HepG2 (cell line): ENCODE measurements around the gene NFYC. TPM values are rescaled to one million over a fixed set of nuclear protein-coding genes. Genes with fewer than 3 reads are reported as not detected.

Experiments
- ARID4A ChIP-seq: sonication (generic); formaldehyde crosslinking; IDR thresholded peaks from 2 replicates; pipeline ENCODE4 v1.5.0; 2020; ENCODE audit warnings: mild to moderate bottlenecking, missing genetic modification reagents, borderline replicate concordance
- ATF6 ChIP-seq: sonication (generic); formaldehyde crosslinking; conservative IDR thresholded peaks from 2 replicates; pipeline ENCODE4 v1.4.0; 2020; ENCODE audit warnings: missing genetic modification reagents
- CREB3 ChIP-seq: sonication (generic); formaldehyde crosslinking; IDR thresholded peaks from 2 replicates; pipeline ENCODE4 v1.5.0; 2020; ENCODE audit warnings: missing genetic modification reagents
- FOXP1 ChIP-seq, 2 experiments: fragments of 450-650 bp in 1 of 2; IDR thresholded peaks; 2 replicates each; pipeline ENCODE4 v1.6.1; 2017 to 2018; ENCODE audit warnings: antibody characterized with exemption in 1 of 2
- MTA1 ChIP-seq: sonication (generic); formaldehyde crosslinking; IDR thresholded peaks from 2 replicates; pipeline ENCODE4 v1.4.0; 2020; ENCODE audit warnings: missing genetic modification reagents, mild to moderate bottlenecking, borderline replicate concordance
- MYC ChIP-seq: sonication (generic); formaldehyde crosslinking; IDR thresholded peaks from 2 replicates; pipeline ENCODE4 v1.9.0; 2021; ENCODE audit warnings: missing genetic modification reagents, borderline replicate concordance
- MZF1 ChIP-seq: sonication (generic); formaldehyde crosslinking; IDR thresholded peaks from 2 replicates; pipeline ENCODE4 v1.8.1; 2023; ENCODE audit warnings: mild to moderate bottlenecking, missing genetic modification reagents, borderline replicate concordance
- NRL ChIP-seq: sonication (generic); formaldehyde crosslinking; IDR thresholded peaks from 2 replicates; pipeline ENCODE4 v1.5.0; 2020; ENCODE audit warnings: missing genetic modification reagents, mild to moderate bottlenecking, moderate library complexity, borderline replicate concordance
- ZNF24 ChIP-seq: fragments of 450-650 bp; IDR thresholded peaks from 2 replicates; pipeline ENCODE4 v1.6.1; 2017; ENCODE audit warnings: antibody characterized with exemption, mild to moderate bottlenecking
- ZNF441 ChIP-seq: sonication (generic); formaldehyde crosslinking; IDR thresholded peaks from 2 replicates; pipeline ENCODE4 v1.7.0; 2021; ENCODE audit warnings: missing genetic modification reagents, borderline replicate concordance
- ZNF446 ChIP-seq: sonication (generic); formaldehyde crosslinking; IDR thresholded peaks from 2 replicates; pipeline ENCODE4 v1.5.0; 2020; ENCODE audit warnings: mild to moderate bottlenecking, missing genetic modification reagents
- ZNF740 ChIP-seq: sonication (generic); formaldehyde crosslinking; IDR thresholded peaks from 2 replicates; pipeline ENCODE4 v1.4.0; 2020; ENCODE audit warnings: missing genetic modification reagents
- ZNF761 ChIP-seq: sonication (generic); formaldehyde crosslinking; conservative IDR thresholded peaks from 2 replicates; pipeline ENCODE4 v1.4.0; 2020; ENCODE audit warnings: mild to moderate bottlenecking, missing genetic modification reagents
- ZNF878 ChIP-seq: sonication (generic); formaldehyde crosslinking; IDR thresholded peaks from 2 replicates; pipeline ENCODE4 v1.8.1; 2023; ENCODE audit warnings: mild to moderate bottlenecking, missing genetic modification reagents, moderate library complexity
- polyA plus RNA-seq, 8 experiments: library from polyadenylated mRNA; depleted of rRNA in 3 of 8; stranded (reverse) in 7 of 8; unstranded in 1 of 8; fragments of >200 nt; fragmentation: Illumina TruSeq in 4 of 8; extraction: Trizol in 4 of 8; gene quantifications; 2 replicates each; pipeline versions ENCODE4 v1.2.1 to v1.2.3, GENCODE V29; 2011 to 2016; ENCODE audit warnings: low read depth in 4 of 8, missing spikeins in 1 of 8, mixed read lengths in 1 of 8; ENCODE audit not compliant: insufficient read depth in 1 of 8
- total RNA-seq, 5 experiments: library from RNA; depleted of rRNA; stranded (reverse); fragments of >200 nt; fragmentation: Illumina TruSeq; extraction: Trizol; gene quantifications; 2 replicates each; pipeline ENCODE4 v1.2.3, GENCODE V29; 2016; ENCODE audit warnings: low read depth in 1 of 5
- TF ChIP-seq, protein P1 (sequence below): sonication (generic); formaldehyde crosslinking; IDR thresholded peaks from 2 replicates; pipeline ENCODE4 v1.8.0; 2022; ENCODE audit warnings: missing genetic modification reagents, mild to moderate bottlenecking, moderate library complexity, borderline replicate concordance
- TF ChIP-seq, protein P2 (sequence below): sonication (generic); formaldehyde crosslinking; IDR thresholded peaks from 2 replicates; pipeline ENCODE4 v1.5.0; 2020; ENCODE audit warnings: missing genetic modification reagents

Gene NFYC
- total and polyA plus RNA-seq, 2 of the 13 experiments (the other 11 are each of a cell fraction or from before 2014, with no cell fraction given) = 33.9 to 73.7 TPM

DNA sequence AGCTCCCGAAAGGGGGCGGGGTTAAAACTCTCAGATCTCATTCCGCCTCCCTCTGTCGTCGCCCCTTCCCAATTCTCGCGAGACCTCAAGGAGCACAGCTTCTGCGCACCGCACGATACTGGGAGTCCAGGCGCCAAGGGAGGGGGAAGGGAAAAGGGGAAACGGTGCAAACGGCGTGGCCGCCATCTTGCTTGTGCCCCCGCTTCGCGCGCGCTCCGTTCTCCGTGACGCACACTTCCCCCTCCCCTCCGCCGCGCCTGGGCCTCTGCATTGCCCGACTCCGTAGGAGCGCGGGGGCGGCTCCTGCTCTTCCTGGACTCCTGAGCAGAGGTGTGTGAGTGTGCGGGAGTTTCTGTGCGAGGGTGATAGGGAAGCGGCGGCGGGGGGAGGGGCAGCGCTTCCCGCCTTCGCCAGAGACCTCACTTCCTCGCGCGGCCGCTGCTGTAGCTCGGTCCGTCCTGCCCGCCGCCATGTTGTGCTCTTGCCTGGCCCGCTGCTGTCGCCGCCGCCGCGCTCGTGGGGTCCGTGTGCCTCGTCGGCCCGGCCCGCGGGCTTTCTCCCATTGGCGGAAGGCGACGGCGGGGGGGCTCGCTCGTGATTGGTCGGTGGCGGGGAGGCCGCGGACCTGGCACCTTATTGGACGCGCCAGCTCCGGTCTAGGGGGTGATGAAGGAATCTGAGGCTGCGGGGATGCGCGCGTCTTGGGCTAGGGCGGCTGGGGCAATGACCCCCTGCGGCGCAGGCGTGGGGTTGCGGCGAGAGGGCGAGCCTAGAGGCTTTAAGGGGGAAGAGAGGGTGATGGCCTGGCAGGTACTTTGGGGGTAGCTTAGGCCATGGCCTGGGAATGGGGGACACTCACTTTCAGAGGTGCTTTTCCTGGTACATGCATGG lies at the start of gene NFYC (continued):
- TF ChIP-seq ATF6 (CRISPR knock-in tag) = no peak
- TF ChIP-seq MYC (CRISPR knock-in tag) = peak; percentile 93
- peak; percentile 78 for TF ChIP-seq ZNF761 (CRISPR knock-in tag)
- TF ChIP-seq ZNF878 (CRISPR knock-in tag) = no peak
- peak; percentile 79 for TF ChIP-seq ZNF446 (CRISPR knock-in tag)
- TF ChIP-seq CREB3 (CRISPR knock-in tag) = 0 out of 2 replicates have a peak, but pooled peaks have one; percentile 34
- 0 out of 2 replicates have a peak, but pooled peaks have one; percentile 31 for TF ChIP-seq ZNF24
- TF ChIP-seq ARID4A (CRISPR knock-in tag) = peak; percentile 89; the same call in 1 of the 2 replicates
- peak; percentile 54; the same call in 1 of the 2 replicates for TF ChIP-seq MTA1 (CRISPR knock-in tag)
- no peak for TF ChIP-seq FOXP1 (IDR thresholded peaks at IDR 0.05)
- TF ChIP-seq FOXP1 (CRISPR knock-in tag; IDR thresholded peaks at IDR 0.05) = no peak
- TF ChIP-seq ZNF441 (CRISPR knock-in tag) = peak; percentile 81
- TF ChIP-seq, protein P1, sequence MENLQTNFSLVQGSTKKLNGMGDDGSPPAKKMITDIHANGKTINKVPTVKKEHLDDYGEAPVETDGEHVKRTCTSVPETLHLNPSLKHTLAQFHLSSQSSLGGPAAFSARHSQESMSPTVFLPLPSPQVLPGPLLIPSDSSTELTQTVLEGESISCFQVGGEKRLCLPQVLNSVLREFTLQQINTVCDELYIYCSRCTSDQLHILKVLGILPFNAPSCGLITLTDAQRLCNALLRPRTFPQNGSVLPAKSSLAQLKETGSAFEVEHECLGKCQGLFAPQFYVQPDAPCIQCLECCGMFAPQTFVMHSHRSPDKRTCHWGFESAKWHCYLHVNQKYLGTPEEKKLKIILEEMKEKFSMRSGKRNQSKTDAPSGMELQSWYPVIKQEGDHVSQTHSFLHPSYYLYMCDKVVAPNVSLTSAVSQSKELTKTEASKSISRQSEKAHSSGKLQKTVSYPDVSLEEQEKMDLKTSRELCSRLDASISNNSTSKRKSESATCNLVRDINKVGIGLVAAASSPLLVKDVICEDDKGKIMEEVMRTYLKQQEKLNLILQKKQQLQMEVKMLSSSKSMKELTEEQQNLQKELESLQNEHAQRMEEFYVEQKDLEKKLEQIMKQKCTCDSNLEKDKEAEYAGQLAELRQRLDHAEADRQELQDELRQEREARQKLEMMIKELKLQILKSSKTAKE = no peak; the same call in 1 of the 2 replicates
- peak; percentile 72; the same call in 1 of the 2 replicates for TF ChIP-seq MZF1
- TF ChIP-seq, protein P2, sequence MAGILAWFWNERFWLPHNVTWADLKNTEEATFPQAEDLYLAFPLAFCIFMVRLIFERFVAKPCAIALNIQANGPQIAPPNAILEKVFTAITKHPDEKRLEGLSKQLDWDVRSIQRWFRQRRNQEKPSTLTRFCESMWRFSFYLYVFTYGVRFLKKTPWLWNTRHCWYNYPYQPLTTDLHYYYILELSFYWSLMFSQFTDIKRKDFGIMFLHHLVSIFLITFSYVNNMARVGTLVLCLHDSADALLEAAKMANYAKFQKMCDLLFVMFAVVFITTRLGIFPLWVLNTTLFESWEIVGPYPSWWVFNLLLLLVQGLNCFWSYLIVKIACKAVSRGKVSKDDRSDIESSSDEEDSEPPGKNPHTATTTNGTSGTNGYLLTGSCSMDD (CRISPR knock-in tag) = no peak
- peak; percentile 36; the same call in 1 of the 2 replicates for TF ChIP-seq ZNF740 (CRISPR knock-in tag)
- TF ChIP-seq NRL = peak; percentile 90
